ENCODE data around the gene C4A.

C4A gene

DNA sequence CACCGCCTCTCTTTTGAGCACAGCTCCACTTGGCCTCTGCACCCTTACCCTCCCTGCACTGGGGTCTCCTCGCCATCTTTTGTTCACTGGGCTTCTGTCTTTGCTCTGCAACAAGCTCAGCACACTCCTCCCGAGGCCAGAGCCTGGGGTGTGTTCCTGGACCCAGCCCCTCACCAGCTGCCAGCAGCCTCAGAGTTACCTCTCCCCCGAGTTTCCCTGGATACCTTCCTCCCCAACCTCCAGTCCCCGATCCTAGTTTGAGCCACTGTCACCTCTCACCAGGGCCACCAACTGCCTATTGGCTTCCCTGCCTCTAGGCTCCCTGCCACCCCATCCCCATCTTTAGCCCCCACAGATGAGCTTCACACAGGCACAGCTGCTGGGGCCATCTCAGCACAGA is 68.7 kb downstream of the C4A start:
- Histone ChIP-seq H3K4me3 (ENCODE audit: low read length) (no peak overlapping the region), H3K36me3 (ENCODE audit: control insufficient read depth, low read depth, low read length) (no peaks in the 10 kb centered on the region), H3K27ac (ENCODE audit: low read length) (no peak overlapping the region), H3K9me3 (ENCODE audit: control insufficient read depth, low read depth, low read length) (no peaks in the 10 kb centered on the region), H3K9ac (ENCODE audit: low read length) (no peak overlapping the region), H3K4me1 (ENCODE audit: control insufficient read depth, low read depth, low read length) (peaks cover 4% of the 10 kb centered on the region), H3K27me3 (ENCODE audit: control insufficient read depth, insufficient read depth, low read length) (no peaks in the 10 kb centered on the region)

Data from iPS-18a (cell line).